HG03432 (cell line): ENCODE measurements around the gene LRP1B.
"Not testable (repeated sequence)": the region's sequence is repeated elsewhere in the genome, so short reads cannot be mapped to it uniquely, and the experiment has no call there.

Source experiments
- ATAC-seq: cut with Tn5 transposase; IDR thresholded peaks from one replicate; pipeline ENCODE4 v1.9.1; 2021; ENCODE audit warnings: mild to moderate bottlenecking, moderate library complexity; ENCODE audit not compliant: unreplicated experiment

Gene LRP1B

DNA sequence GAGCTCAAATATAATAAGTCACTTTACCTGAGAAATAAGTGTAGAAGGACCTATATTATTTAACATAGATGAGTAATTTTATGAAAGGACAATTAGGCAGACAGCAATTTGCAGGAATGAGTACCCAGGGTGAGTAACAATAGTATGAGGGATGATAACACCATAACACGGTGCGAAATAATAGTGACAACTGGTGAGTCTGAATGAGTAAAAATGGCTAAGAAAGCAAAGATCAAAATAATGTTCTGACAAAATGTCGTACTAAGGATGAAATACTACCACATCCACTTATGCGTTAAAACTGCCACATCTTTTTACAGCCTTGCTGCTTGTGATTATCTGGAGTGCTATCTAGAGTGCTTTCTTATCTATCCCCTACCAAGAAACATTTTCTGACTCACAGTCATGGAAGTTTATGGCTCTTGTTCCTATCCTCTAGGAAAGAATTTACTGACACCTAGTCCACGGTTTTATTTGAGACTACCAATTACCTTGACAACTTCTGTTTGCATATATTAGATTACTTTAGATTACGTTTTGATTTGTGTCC is 929.7 kb downstream of the LRP1B start:
- no peak for ATAC-seq

DNA sequence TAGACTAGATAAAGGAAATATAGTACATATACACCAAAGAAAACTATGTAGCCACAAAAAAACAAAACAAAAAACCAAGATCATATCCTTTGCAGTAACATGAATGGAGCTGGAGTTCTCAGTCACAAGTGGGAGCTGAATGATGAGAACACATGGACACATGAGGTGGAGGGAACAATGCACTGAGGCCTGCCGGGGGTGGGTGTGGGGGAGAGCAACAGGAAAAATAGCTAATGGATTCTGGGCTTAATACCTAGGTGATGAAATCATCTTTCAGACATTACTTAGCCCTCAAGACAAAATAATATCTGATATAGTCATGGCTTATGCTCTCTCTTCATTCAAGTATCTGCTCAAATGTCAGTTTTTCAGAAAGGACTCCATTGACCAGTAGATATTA is 930.6 kb downstream of the LRP1B start:
- ATAC-seq: no peak

DNA sequence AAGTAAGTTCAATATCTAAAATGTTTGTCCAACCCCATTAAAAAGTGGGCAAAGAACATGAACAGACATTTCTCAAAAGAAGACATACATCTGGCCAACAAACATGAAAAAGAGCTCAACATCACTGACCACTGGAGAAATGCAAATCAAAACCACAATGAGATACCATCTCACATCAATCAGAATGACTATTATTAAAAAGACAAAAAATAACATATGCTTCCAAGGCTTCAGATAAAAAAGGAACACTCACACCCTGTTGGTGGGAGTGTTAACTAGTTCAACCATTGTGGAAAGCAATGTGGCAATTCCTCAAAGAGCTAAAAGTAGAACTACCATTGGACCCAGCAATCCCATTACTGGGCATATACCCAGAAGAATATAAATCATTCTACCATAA is 931.1 kb downstream of the LRP1B start:
- no peak for ATAC-seq

DNA sequence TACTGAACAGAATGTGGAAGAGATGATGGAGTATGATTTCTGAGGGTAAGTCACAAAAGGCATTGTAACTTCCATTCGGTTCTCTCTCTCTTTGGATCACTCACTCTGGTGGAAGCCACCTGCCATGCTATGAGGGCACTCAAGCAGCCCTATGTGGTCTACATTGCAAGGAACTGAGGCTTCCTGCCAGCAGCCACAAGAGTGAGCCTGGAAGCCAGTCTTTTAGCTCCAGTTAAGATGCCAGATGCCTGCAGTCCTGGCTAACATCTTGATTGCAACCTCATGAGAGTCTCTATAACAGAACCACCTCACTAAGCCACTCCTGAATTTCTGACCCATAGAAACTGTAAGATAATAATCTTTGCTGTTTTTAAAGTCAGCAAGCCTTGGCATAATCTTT is 935.7 kb downstream of the LRP1B start:
- no peak for ATAC-seq

DNA sequence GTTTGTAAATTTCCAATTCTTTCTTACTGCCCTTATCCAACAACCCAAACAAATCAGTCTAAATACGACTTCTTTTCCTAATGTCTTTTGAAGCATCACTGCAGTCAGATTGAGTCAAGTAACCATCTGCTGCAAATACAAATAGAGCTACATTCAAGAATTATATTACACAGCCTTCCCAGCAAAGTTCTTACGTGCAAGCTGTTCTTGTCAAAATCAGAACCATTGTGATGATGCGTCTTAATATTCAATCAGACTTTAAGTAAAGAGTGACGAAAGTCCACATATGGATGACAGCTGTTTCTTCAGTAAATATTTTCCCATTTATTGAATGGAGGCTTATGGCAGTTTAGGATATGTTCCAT is 943.8 kb downstream of the LRP1B start:
- ATAC-seq: no peak

DNA sequence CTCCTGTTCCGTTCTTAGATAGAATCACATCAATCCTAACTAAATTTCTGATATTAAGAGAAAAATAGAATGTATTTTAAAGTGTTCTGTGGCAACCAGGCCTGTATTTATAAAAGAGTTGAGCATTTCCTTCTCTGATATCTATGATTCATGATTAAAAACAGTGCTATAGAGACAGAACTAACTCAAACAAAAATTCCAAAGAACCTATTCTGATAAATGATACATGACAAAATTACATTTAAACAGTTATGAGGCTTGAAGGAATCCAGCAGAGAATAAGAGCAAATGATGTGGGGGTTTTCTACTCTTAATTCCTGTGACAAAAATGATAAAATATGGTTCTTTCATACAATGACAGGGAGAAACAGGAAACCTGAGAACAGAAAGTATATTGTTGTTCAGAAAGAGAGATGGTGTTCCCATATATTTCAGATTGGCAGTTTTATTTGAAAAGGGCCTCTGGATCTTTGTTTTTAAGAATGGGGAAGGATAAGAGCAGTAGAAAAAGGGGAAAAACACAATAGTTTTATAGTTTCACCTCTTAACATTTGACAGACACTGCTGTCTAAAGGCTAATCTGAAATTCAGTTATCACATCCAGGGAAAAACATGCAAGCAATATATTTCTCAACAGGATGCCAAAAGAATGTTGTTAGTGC is 944.3 kb downstream of the LRP1B start:
- no peak for ATAC-seq

DNA sequence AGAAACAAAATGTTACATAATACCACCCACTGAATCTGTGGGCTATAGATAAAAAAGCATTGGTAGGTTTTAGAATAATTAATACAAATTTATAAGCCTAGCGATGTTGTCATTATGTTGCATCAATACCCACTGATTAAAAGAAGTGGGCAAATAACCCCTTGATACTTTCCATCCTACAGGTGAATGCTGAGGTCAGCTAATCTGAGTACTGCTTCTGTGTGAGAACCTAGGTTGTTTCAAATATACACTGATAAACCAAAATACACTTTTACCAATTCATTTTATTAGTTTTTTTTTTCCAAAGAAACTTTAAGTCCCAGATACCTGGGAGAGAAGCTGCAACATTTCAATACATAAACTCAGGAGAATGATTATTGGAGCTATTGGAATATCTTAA is 948.6 kb downstream of the LRP1B start:
- ATAC-seq: no peak

DNA sequence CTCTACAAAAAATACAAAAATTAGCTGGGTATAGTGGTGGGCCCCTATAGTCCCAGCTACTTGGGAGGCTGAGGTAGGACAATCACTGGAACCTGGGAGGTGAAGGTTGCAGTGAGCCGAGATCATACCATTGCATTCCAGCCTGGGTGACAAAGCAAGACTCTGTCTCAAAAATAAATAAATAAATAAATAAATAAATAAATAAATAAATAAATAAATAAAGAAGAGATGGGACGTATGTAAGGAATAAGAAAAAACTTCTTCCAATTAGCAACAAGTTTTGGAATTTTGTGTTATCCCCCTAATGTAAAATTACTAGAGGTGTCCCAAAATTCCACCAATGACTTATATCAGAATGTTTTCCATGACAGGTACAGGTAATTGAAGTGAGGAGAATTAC is 961.7 kb downstream of the LRP1B start:
- not testable (repeated sequence) for ATAC-seq

DNA sequence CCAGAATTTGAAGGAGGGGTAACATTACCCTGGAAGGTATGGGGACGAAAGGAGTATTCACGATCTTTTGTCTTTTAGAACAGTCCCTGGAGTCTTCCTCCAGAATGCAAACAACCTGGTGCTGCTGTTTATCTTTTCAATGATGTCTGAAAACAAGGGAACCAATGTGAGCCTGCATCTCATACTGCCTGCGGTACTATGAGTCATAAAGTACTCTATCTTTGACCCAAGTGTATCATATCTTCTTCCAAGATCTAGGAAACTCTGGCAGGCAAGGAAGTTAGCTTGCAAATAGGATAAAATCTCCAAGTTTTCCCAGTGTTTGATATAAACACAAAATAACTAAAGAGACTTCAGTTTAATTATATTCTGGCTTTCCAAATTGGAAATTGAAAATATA is 968.5 kb downstream of the LRP1B start:
- ATAC-seq: no peak

DNA sequence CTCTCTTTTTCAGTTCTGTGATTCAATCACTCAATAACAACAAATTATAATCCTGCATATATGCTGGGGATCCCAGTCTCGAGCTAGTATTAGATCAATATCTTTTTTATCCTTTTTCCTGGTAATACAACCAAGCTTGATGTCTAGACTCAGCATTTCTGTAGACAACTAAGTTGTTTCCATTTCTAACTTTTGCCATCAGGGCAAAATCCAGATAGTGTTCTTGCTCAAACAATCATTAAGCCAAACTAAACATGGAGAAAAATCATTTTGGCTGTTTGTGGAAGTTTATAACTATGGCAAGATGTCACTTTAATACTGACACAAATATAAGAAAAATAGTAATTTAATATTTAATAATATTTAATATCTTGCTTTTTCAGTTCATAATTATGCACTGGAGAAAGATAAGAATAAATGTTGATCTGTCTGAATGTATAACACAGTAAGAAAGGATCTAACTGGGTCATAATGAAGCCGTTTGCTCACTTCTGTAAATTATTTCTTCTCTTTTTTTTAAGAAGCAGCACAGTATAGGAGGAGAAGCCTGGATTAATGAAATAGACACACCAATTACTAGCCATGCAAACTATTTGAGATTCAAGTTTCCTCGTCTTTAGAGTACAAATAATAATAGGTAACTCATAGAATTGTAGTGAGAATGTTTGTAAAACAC is 979.1 kb downstream of the LRP1B start:
- no peak for ATAC-seq

DNA sequence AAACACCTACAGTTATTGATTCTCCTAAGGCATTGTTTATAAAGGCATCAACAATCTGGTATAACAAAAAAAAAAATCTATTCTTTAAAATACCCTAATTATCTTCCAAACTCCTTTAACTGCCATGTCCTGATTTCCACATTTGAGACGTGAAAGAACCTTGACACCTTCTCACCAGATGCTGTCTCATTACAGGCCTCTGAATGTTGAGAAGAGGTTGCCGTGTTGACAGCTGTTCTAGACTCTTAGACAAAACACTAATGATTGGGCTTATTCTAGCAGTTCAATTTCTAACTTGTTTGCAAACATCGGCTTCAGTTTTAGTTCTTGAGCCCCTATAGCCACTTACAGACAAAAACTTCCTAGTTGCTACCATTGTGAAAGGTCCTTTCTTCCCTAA is 988.8 kb downstream of the LRP1B start:
- ATAC-seq: no peak

DNA sequence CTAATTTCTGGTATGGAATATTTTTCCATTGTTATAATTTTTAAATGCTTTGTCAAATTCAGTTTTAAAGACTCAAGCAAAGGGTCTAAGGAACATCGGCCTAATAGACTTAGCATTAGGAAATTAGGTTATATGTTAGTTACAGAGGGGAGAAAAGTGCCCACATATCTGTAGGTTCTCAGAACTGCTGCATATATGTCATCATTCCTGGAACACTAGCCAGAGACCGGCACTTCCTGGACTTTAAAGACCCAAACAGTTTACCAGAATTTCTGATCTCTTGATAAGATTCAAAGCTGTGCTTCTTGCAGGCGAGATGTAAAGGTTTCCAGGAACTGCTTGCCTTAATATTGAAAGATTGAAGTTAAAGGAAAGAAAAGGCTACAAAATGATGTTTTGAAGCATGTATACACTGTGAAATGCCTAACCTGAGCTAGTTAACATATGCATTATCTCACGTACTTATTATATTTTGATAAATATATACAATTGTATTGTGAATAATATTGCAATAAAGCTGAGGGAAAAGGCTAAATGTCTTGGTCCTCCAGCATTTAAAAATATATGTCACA is 993.6 kb downstream of the LRP1B start:
- ATAC-seq: no peak

DNA sequence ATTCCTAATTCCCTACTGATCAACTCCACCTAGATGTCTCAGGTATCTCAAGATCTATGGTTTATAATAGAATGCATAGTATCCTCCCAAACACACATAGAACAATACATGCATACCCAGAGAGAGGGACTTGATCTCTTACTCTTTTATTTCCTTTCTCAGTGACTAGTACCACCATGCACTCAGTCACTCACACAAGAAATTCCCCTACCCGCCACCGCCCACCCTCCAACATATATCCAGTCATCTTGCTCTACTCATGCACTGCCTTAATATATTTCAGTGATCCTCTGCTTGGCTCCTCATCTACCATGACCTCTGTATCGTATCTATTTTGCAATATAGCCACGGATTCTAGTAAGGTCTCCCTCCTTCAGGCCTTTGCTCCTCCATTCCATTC is 996.9 kb downstream of the LRP1B start:
- no peak for ATAC-seq

DNA sequence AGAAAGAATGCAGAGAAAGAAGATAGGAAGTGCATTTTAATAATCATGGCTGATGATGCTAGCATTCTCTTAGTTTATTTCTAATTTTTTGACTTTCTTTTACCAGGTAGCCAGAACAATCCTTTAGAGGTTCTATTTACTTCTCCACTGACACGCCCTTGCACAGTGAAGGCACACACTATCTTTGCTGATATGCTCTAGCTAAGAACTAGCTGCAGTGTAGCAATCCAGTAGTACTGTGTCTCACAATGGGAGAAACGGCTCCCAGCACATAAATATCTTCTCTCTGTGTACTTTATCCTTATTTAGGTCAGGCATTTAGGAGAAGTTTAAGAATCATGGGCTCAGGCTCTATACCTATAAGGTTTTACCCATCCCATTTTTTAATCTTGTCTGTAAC is 1005.4 kb downstream of the LRP1B start:
- ATAC-seq: no peak

DNA sequence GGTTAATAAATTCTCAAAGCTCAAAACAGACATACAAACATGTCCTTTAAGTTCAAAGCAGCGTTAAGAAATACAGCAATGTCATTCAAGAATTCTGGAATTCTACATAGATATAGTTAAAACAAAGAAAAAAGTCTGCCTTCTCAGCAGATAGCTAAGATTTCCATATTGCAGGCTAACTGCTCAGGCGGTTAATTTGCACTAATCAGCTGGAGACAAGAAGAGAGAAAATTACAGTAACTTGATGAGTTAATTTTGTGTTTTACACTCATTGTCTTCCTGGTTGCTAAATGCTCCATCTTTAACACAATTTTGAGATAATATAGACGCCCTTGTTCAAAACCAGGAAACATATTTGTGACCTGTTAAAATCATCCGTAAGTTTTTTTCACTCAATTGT is 1012.0 kb downstream of the LRP1B start:
- no peak for ATAC-seq

DNA sequence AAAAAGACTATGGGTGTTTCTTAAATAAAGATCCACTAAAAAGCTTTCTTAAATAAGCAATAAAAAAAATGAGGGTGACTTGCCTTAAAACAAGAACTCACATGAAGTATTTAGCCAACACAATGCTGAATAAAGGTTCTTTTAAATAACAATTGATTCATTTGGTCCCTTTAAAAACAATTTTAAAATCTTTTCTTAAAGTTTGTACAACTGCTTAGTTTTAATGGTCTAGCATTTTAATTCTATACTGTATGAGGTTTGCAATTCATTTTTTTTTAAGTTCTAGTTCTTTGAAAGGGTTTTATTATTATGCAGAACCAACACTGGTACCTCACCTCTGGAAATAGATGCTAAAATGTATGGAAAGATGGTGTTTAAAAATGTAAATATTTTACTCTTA is 1017.5 kb downstream of the LRP1B start:
- no peak for ATAC-seq

DNA sequence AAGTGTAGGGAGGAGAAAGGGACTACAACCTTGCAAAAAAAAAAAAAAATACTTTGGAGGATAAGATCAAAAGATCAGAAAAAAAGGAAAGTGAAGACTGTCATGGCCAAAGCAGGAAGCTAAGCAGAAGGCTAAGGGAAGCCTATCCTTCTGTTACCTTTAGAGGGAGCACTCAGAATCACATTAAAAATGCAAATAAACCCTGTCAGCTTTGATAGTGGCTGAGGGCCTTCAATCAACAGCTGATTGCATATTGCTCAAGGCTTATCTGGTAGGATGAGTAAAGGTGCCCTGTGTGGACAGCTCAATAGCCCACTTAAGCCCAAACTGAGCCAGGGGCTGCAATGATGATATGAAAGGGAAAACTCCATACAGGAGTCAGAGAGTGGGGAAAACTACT is 1021.2 kb downstream of the LRP1B start:
- ATAC-seq: no peak

DNA sequence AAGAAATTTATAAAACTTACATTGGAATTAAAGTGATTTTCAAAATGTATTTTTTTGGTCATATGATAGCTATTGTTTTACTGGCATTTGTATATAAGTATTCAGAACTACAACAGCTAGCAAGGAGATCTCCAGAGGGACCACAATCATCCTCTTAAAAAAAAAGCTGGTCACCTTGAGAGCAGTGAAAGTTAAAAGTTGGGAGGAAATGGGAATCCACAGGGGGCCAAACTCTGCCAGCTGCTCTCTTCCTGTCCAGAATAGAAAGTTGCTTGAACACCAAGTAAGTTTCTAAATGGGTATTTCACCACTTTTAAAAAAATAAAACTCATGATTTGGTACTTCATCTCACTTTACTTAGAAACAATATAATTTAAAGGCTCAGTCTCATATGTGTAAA is 1025.1 kb downstream of the LRP1B start:
- no peak for ATAC-seq

DNA sequence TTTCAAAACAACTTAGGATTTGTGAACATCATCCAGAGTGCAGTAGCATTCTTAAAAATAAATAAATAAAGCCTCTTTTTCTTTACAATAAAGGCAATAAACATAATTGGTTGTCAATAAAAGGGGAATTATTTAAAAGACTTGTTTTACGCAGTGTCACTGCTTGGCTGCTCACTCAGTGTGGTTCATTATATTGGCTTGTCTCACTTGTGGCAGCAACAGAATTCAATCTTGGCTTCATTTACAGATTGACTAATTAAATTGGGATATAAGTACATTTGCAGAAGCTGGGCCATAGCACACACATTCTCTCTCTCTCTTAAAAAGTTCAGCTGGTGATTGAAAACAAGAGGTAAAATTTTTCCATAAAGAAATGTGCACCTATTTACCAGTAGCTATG is 1027.6 kb downstream of the LRP1B start:
- ATAC-seq: no peak

DNA sequence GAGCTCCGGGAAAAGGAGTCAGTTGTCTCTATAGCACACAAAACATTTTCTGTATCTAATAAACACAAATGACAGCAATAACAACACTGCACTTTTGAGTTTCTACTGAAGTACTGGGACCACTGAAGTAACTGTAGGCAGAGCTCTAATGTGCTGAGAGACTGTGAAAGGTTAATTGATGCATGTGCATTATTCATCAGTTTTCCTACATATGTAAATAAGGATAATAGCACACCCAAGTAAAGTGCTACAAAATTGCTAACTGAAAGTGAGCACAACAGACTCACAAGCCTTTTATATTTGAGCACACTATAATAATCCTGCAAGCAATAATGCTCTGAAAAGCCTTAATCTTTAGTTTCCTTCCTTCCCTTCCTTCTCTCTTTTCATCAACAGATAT is 1051.6 kb downstream of the LRP1B start:
- ATAC-seq: no peak

DNA sequence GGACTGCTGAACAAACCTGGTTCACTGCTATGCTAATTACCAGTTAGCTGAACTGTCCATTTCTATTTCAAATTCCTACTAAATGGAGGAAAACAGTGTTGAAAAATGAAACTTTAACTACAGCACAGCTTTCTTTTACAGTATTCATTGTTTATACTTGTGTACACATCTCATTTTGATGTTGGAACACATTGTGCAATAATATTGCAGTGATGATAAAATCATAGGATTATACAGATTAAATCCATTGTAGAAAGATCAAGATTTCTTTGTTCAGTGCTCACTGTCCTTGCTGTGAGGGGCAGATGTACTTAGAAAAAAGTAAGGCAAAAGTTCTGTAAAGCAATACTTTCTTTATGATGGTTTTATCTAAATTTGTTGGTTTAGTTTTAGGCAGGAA is 1055.1 kb downstream of the LRP1B start:
- ATAC-seq: no peak

DNA sequence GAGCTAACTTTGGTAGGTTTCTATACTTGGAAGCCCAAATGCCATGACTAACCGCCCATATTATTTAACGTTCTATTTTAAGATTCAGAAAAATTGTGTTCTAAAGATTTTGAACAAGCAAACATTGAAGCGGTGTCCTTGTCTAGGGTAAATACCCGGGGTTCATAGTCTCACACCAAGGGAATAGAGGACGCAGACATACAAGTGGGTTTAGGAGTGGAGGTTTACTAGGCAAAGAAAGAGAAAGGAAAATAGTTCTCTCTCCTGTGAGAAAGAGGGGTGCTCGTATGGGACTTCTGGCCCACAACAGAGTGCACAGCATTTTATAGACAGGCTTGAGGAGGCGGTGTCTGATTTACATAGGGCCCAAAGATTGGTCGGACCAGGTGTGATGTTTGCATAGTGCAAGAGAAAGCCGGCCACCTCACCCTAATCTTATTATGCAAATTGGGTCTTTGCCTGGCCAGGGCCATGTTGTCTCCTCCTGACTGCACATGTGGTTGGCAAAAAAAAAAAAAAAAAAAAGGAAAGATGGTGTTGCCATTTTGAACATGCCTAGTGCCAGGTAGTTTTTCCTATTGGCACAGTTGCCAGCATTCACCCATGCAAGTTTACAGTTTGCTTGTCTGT is 1062.6 kb downstream of the LRP1B start:
- ATAC-seq: no peak
